KG1 (cell line): ENCODE data around the gene SPACA6.

Experiments used
- DNase-seq: peaks from one replicate; lab custom pipeline; 2025; lab: John Stamatoyannopoulos, UW

The SPACA6 gene

GRCh38 chr19:51703575-51704515 lies 10.7 kb downstream of the SPACA6 start:
- DNase-seq, result peak; percentile 94

GRCh38 chr19:51704626-51705025 lies 11.5 kb downstream of the SPACA6 start:
- DNase-seq, result no peak

GRCh38 chr19:51706296-51706695 lies 13.2 kb downstream of the SPACA6 start:
- no peak for DNase-seq

GRCh38 chr19:51706885-51707284 lies 13.8 kb downstream of the SPACA6 start:
- no peak for DNase-seq

- DNase-seq, result no peak
These were observed 15.7 kb downstream of the SPACA6 start for GRCh38 chr19:51708811-51709210.

- no peak for DNase-seq
These were observed 16.4 kb downstream of the SPACA6 start for GRCh38 chr19:51709575-51709974.

- DNase-seq, result no peak
These were observed 17.0 kb downstream of the SPACA6 start for GRCh38 chr19:51710163-51710562.

GRCh38 chr19:51711702-51712101 lies 18.6 kb downstream of the SPACA6 start:
- DNase-seq, result no peak

- DNase-seq, result no peak
These were observed 19.4 kb downstream of the SPACA6 start for GRCh38 chr19:51712461-51713081.

- no peak for DNase-seq
These were observed 20.5 kb downstream of the SPACA6 start for GRCh38 chr19:51713319-51714285.

GRCh38 chr19:51714848-51715247 lies 21.7 kb downstream of the SPACA6 start:
- no peak for DNase-seq

GRCh38 chr19:51715850-51716249 lies 22.7 kb downstream of the SPACA6 start:
- no peak for DNase-seq

- DNase-seq, result no peak
These were observed 23.8 kb downstream of the SPACA6 start for GRCh38 chr19:51716925-51717324.

GRCh38 chr19:51719251-51719988 lies 26.3 kb downstream of the SPACA6 start:
- no peak for DNase-seq

GRCh38 chr19:51721905-51722304 lies 28.8 kb downstream of the SPACA6 start:
- no peak for DNase-seq

- no peak for DNase-seq
These were observed 29.4 kb downstream of the SPACA6 start for GRCh38 chr19:51722492-51722891.

- no peak for DNase-seq
These were observed 31.4 kb downstream of the SPACA6 start for GRCh38 chr19:51724543-51724942.

GRCh38 chr19:51726049-51726448 lies 32.9 kb downstream of the SPACA6 start:
- DNase-seq, result no peak

- DNase-seq, result no peak
These were observed 34.3 kb downstream of the SPACA6 start for GRCh38 chr19:51727349-51727880.

- no peak for DNase-seq
These were observed 36.7 kb downstream of the SPACA6 start for GRCh38 chr19:51729781-51730180.
